ENCODE results near the gene UBC. TPM values are rescaled to one million over a fixed set of nuclear protein-coding genes. Genes with fewer than 3 reads are reported as not detected.

The UBC gene
- 1,072 and 1,958 TPM in 2 replicates for total RNA-seq

- peak; percentile 90 to 93 for DNase-seq (ENCODE audit: low read depth in 2 of 2)
These were observed at the start of gene UBC for GRCh38 chr12:124914392-124915238. Gene UBC (minus strand): TSS chr12:124914650. CDS start chr12:124913771, 879 bp downstream.

- DNase-seq (ENCODE audit: low read depth in 2 of 2): no peak
These were observed 48.8 kb upstream of the UBC start for GRCh38 chr12:124963211-124963610.

GRCh38 chr12:124961055-124961454 is 46.6 kb upstream of the UBC start:
- DNase-seq (ENCODE audit: low read depth in 2 of 2): no peak

- DNase-seq (ENCODE audit: low read depth in 2 of 2): no peak
These were observed 42.1 kb upstream of the UBC start for GRCh38 chr12:124956571-124956970.

GRCh38 chr12:124954771-124955170 is 40.3 kb upstream of the UBC start:
- DNase-seq (ENCODE audit: low read depth in 2 of 2): no peak

GRCh38 chr12:124953689-124954405 is 39.4 kb upstream of the UBC start:
- no peak for DNase-seq (ENCODE audit: low read depth in 2 of 2)

GRCh38 chr12:124952801-124953200 is 38.4 kb upstream of the UBC start:
- no peak for DNase-seq (ENCODE audit: low read depth in 2 of 2)

GRCh38 chr12:124952295-124952694 is 37.8 kb upstream of the UBC start:
- no peak for DNase-seq (ENCODE audit: low read depth in 2 of 2)

GRCh38 chr12:124949779-124950728 is 35.6 kb upstream of the UBC start:
- DNase-seq (ENCODE audit: low read depth in 2 of 2): no peak

- DNase-seq (ENCODE audit: low read depth in 2 of 2): no peak
These were observed 34.6 kb upstream of the UBC start for GRCh38 chr12:124949066-124949465.

- no peak for DNase-seq (ENCODE audit: low read depth in 2 of 2)
These were observed 33.3 kb upstream of the UBC start for GRCh38 chr12:124947561-124948398.

GRCh38 chr12:124947013-124947412 is 32.6 kb upstream of the UBC start:
- DNase-seq (ENCODE audit: low read depth in 2 of 2): no peak

- DNase-seq (ENCODE audit: low read depth in 2 of 2): no peak
These were observed 32.0 kb upstream of the UBC start for GRCh38 chr12:124946447-124946793.

GRCh38 chr12:124941170-124941527 is 26.7 kb upstream of the UBC start:
- no peak for DNase-seq (ENCODE audit: low read depth in 2 of 2)

- peak; percentile 28 to 78 for DNase-seq (ENCODE audit: low read depth in 2 of 2)
These were observed 26.1 kb upstream of the UBC start for GRCh38 chr12:124940393-124941169.

- no peak for DNase-seq (ENCODE audit: low read depth in 2 of 2)
These were observed 25.6 kb upstream of the UBC start for GRCh38 chr12:124940143-124940392.

GRCh38 chr12:124939421-124940142 is 25.1 kb upstream of the UBC start:
- DNase-seq (ENCODE audit: low read depth in 2 of 2): peak; percentile 76 to 84

- peak; percentile 47 to 95 for DNase-seq (ENCODE audit: low read depth in 2 of 2)
These were observed 24.6 kb upstream of the UBC start for GRCh38 chr12:124939079-124939420.

- DNase-seq (ENCODE audit: low read depth in 2 of 2): peak in 1 of 2 donors; percentile 63
These were observed 24.1 kb upstream of the UBC start for GRCh38 chr12:124938587-124938986.

GRCh38 chr12:124938108-124938507 is 23.7 kb upstream of the UBC start:
- no peak for DNase-seq (ENCODE audit: low read depth in 2 of 2)

Data from dermis microvascular lymphatic vessel endothelial cell (primary cell).